ENCODE data around the gene KRT86. TPM values are rescaled to one million over a fixed set of nuclear protein-coding genes. Genes with fewer than 3 reads are reported as not detected.

Gene KRT86
- total and polyA plus RNA-seq, 2 of the 8 experiments (the other 6 are each of a cell fraction or from before 2014, with no cell fraction given): 0.12 TPM; not detected in 1

GRCh38 chr12:52356031-52356761 is 81.8 kb downstream of the KRT86 start:
- DNase-seq (ENCODE audit: low read depth in 1 of 2, low spot score in 2 of 2) (no peak), FAIRE-seq (no peak)
- Histone ChIP-seq H2AK5ac (ENCODE audit: low read depth, low read length) (no peak overlapping the region), H3K36me3 (ENCODE audit: control insufficient read depth in 2 of 4, insufficient read depth in 4 of 4, low read length in 3 of 4) (no peaks in the 10 kb centered on the region), H3K23ac (ENCODE audit: insufficient read length) (no peak overlapping the region), H4K20me1 (replicated peaks in 1 of 2; ENCODE audit: control insufficient read depth in 1 of 2, insufficient read depth in 2 of 2, low read length in 2 of 2) (no peaks in the 10 kb centered on the region), H3K27ac (ENCODE audit: low read depth, low read length) (no peak overlapping the region), H2BK5ac (ENCODE audit: low read depth, low read length) (no peak overlapping the region), H2BK120ac (replicated peaks; ENCODE audit: low read depth, low read length) (no peak overlapping the region), H3K4ac (replicated peaks; ENCODE audit: insufficient read length, low read depth, low read length) (no peak overlapping the region), H3K79me2 (ENCODE audit: control insufficient read depth in 1 of 2, insufficient read depth in 2 of 2, low read length in 2 of 2) (no peaks in the 10 kb centered on the region), H2BK20ac (ENCODE audit: low read length) (no peak overlapping the region), H3K27me3 (replicated peaks in 1 of 4; ENCODE audit: control insufficient read depth in 3 of 4, extremely low read depth in 1 of 4, insufficient read depth in 3 of 4, low read length in 3 of 4) (no peaks in the 10 kb centered on the region), H3K18ac (ENCODE audit: extremely low read depth, low read length) (no peak overlapping the region), H4K5ac (ENCODE audit: insufficient read length, low read depth, low read length) (no peak overlapping the region), H2BK12ac (ENCODE audit: low read depth, low read length) (no peak overlapping the region), H2BK15ac (ENCODE audit: low read length) (no peak overlapping the region), H3K14ac (ENCODE audit: insufficient read length) (no peak overlapping the region), H3K9ac (replicated peaks in 1 of 4; ENCODE audit: extremely low read depth in 1 of 4, low read depth in 3 of 4, low read length in 3 of 4) (no peak overlapping the region), H3K79me1 (ENCODE audit: low read depth, low read length) (no peaks in the 10 kb centered on the region), H4K8ac (ENCODE audit: extremely low read depth, insufficient read depth, low read length) (no peak overlapping the region; the same call in 1 of the 2 replicates), H3K4me3 (ENCODE audit: extremely low read depth in 1 of 4, insufficient read depth in 2 of 4, low read depth in 3 of 4, low read length in 4 of 4) (no peak overlapping the region), H3K4me2 (ENCODE audit: insufficient read depth in 1 of 2, low read depth in 2 of 2, low read length in 2 of 2) (no peak overlapping the region), H3K23me2 (ENCODE audit: low read depth, low read length) (no peaks in the 10 kb centered on the region), H3K56ac (replicated peaks; ENCODE audit: insufficient read length, low read depth, low read length) (no peak overlapping the region), H3K9me3 (ENCODE audit: insufficient read depth in 2 of 2, low read depth in 1 of 2, low read length in 1 of 2) (no peaks in the 10 kb centered on the region; a peak in 1 of 4 replicates), H4K91ac (replicated peaks; ENCODE audit: insufficient read length, low read length) (no peak overlapping the region), H2AFZ (ENCODE audit: low read length) (no peak overlapping the region), H3K4me1 (replicated peaks in 1 of 4; ENCODE audit: control insufficient read depth in 3 of 4, insufficient read depth in 4 of 4, low read length in 3 of 4) (no peaks in the 10 kb centered on the region)
- WGBS, 2 experiments (ENCODE audit: extremely low coverage in 1 of 2, insufficient coverage in 1 of 2, insufficient read length in 1 of 2, insufficient replicate concordance in 2 of 2, low coverage in 1 of 2, low lambda C conversion rate in 2 of 2, missing lambda C conversion rate in 1 of 2): 96% methylated on average over 33 of the region's 56 CpGs; no CpG with 5 or more reads in 1 of the 2 experiments
- POLR2A ChIA-PET (ENCODE audit: partially characterized antibody): no interaction called here
- CTCF ChIA-PET (ENCODE audit: partially characterized antibody): interaction anchor here (0.6 to 2.0 kb wide), 5 partner anchors 8 to 199 kb away, joined by 4 to 6 read pairs (median 5); no protein-coding TSS in a partner anchor
